ENCODE data around the gene KRT75. TPM values are rescaled to one million over a fixed set of nuclear protein-coding genes. Genes with fewer than 3 reads are reported as not detected.

KRT75 gene
- polyA plus RNA-seq, 2 donors, result 0.08 to 0.19 TPM

DNA sequence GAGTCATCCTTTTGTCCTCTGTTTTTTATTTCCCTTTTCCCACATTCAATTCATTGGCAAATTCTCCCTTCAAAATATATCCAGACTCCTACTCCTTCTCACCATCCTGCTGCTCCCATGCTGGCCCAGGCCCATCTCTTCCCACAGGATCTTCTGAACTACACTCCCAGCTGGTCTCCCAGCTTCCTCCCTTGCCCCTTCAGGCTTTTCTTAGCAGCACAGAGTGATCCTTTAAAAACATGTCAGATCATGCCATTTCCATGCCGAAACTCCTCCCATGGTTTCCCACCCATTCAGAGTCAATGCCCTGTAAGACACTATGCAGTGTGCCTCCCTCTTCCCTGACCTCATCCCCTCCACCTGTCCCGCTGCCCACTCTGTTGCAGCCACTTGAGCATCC, 46.3 kb downstream of the KRT75 start:
- 63 to 72% methylated on average over 2 of the region's 2 CpGs for WGBS, 2 donors
- Histone ChIP-seq H3K4me1 (ENCODE audit: control insufficient read depth in 2 of 2, insufficient read depth in 2 of 2, low read length in 1 of 2) (peaks cover 0 to 23% of the 10 kb centered on the region in 2 donors), H3K9me3 (ENCODE audit: control insufficient read depth in 2 of 2, insufficient read depth in 1 of 2, low read depth in 1 of 2, low read length in 1 of 2) (no peaks in the 10 kb centered on the region), H3K36me3 (ENCODE audit: control insufficient read depth in 2 of 2, insufficient read depth in 2 of 2, low read length in 1 of 2) (no peaks in the 10 kb centered on the region), H3K27me3 (ENCODE audit: control insufficient read depth in 1 of 2, insufficient read depth in 2 of 2, low read length in 2 of 2) (no peaks in the 10 kb centered on the region), H3K27ac (ENCODE audit: low read depth in 2 of 2, low read length in 1 of 2) (no peak overlapping the region), H3K4me3 (ENCODE audit: low read depth in 1 of 2, low read length in 2 of 2) (no peak overlapping the region)

DNA sequence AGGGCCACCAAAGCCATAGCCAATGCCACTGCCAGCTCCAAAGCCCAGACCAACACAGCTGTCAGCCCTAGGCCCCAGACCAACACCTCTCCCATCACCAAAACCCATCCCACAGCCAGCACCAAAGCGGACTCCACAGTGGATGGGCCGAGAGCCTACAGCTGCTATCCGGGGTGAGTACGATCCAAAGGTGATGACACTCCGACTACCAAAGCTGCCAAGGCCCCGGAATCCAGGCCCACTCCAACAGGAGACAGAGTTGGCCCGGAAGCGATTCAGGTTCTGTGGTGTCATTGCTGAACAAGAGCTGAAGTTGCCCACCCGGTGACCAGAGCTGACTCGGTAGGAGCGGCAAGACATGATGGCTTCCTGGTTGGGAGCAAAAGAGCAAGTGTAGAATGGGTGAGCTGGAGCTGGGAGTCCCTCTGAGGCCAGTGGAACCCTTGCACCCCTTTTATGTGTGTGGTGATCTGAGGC, 48.9 kb downstream of the KRT75 start, which contains the start of gene KRT84:
Gene KRT84, minus strand, starts transcription at position 427 of the 477 bp plus-strand sequence. Its CDS starts 67 bp downstream, at position 360.
- Histone ChIP-seq H3K4me3 (ENCODE audit: low read depth in 1 of 2, low read length in 2 of 2) (no peak within 1 kb of the TSS), H3K27ac (ENCODE audit: low read depth in 2 of 2, low read length in 1 of 2) (no peak within 1 kb of the TSS), H3K36me3 (ENCODE audit: control insufficient read depth in 2 of 2, insufficient read depth in 2 of 2, low read length in 1 of 2) (no peaks in the 10 kb centered on the region), H3K9me3 (ENCODE audit: control insufficient read depth in 2 of 2, insufficient read depth in 1 of 2, low read depth in 1 of 2, low read length in 1 of 2) (no peaks in the 10 kb centered on the region), H3K27me3 (ENCODE audit: control insufficient read depth in 1 of 2, insufficient read depth in 2 of 2, low read length in 2 of 2) (no peaks in the 10 kb centered on the region), H3K4me1 (ENCODE audit: control insufficient read depth in 2 of 2, insufficient read depth in 2 of 2, low read length in 1 of 2) (peaks cover 0 to 12% of the 10 kb centered on the region in 2 donors)
- 95 to 97% methylated on average over 11 of the region's 11 CpGs for WGBS, 2 donors

DNA sequence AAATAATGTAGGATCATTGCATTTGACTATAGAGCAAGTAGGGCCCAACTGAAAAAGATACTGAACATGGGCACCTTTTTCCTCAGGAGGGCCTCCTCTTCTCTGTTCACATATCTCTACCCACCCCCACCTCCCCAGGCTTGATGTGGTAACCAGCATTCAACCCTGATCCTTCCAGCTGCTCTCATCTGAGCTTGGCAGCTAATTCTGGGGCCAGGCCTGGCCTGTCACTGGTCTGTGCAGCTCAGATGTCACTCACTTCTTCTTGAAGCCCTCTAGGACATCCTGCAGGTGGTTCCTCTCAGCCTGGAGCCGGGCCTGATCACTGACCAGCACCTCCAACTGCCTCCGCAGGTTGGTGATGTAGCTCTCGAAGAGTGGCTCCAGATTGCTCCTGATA, 50.8 kb downstream of the KRT75 start:
- 93 to 98% methylated on average over 3 of the region's 3 CpGs for WGBS, 2 donors
- H3K36me3 ChIP-seq (ENCODE audit: control insufficient read depth in 2 of 2, insufficient read depth in 2 of 2, low read length in 1 of 2), result no peaks in the 10 kb centered on the region
- H3K27me3 ChIP-seq (ENCODE audit: control insufficient read depth in 1 of 2, insufficient read depth in 2 of 2, low read length in 2 of 2), result no peaks in the 10 kb centered on the region
- peaks cover 0 to 4% of the 10 kb centered on the region in 2 donors for H3K4me1 ChIP-seq (ENCODE audit: control insufficient read depth in 2 of 2, insufficient read depth in 2 of 2, low read length in 1 of 2)
- no peak overlapping the region for H3K4me3 ChIP-seq (ENCODE audit: low read depth in 1 of 2, low read length in 2 of 2)
- no peaks in the 10 kb centered on the region for H3K9me3 ChIP-seq (ENCODE audit: control insufficient read depth in 2 of 2, insufficient read depth in 1 of 2, low read depth in 1 of 2, low read length in 1 of 2)
- no peak overlapping the region for H3K27ac ChIP-seq (ENCODE audit: low read depth in 2 of 2, low read length in 1 of 2)

DNA sequence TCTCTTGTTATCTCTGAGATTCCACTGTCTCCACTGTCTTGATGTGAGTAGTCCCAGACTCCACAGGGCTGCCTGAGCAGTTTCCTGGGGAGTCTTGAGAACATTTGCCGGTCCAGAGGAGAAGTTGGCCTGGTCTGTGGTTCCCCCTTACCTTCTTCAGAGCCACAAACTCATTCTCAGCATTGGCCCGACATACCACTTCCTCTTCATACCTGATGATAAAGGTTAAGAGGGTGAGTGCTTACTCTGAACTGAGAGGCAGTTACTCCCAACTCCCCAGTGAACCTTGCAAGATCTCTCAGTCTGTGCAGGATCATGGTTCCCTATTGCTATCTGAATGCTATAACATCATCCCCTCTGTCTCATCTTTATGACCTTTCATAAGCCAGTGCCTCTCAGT, 51.3 kb downstream of the KRT75 start:
- H3K27ac ChIP-seq (ENCODE audit: low read depth in 2 of 2, low read length in 1 of 2), result no peak overlapping the region
- WGBS, 2 donors, result 72 to 73% methylated on average over 2 of the region's 2 CpGs
- no peaks in the 10 kb centered on the region for H3K27me3 ChIP-seq (ENCODE audit: control insufficient read depth in 1 of 2, insufficient read depth in 2 of 2, low read length in 2 of 2)
- no peak overlapping the region for H3K4me3 ChIP-seq (ENCODE audit: low read depth in 1 of 2, low read length in 2 of 2)
- no peaks in the 10 kb centered on the region for H3K4me1 ChIP-seq (ENCODE audit: control insufficient read depth in 2 of 2, insufficient read depth in 2 of 2, low read length in 1 of 2)
- H3K36me3 ChIP-seq (ENCODE audit: control insufficient read depth in 2 of 2, insufficient read depth in 2 of 2, low read length in 1 of 2), result no peaks in the 10 kb centered on the region
- no peaks in the 10 kb centered on the region for H3K9me3 ChIP-seq (ENCODE audit: control insufficient read depth in 2 of 2, insufficient read depth in 1 of 2, low read depth in 1 of 2, low read length in 1 of 2)

DNA sequence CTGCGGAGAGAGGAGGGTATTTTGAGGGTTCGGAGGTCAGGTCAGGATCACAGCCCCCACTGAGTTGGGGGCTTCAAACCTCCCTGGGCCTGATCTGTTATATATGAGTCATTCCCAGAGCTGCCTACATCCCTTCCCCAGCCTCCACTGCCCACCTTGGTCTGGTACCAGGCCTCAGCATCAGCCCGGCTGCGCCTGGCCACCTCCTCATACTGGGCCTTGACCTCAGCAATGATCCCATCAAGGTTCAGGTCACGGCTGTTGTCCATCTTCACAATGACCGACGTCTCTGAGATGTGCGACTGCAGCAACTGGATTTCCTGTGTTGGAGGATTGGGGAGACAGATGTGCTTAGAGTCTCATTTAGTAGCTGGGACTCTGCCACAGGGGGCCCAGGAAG, 53.0 kb downstream of the KRT75 start:
- no peaks in the 10 kb centered on the region for H3K4me1 ChIP-seq (ENCODE audit: control insufficient read depth in 2 of 2, insufficient read depth in 2 of 2, low read length in 1 of 2)
- H3K4me3 ChIP-seq (ENCODE audit: low read depth in 1 of 2, low read length in 2 of 2), result no peak overlapping the region
- H3K9me3 ChIP-seq (ENCODE audit: control insufficient read depth in 2 of 2, insufficient read depth in 1 of 2, low read depth in 1 of 2, low read length in 1 of 2), result no peaks in the 10 kb centered on the region
- no peaks in the 10 kb centered on the region for H3K27me3 ChIP-seq (ENCODE audit: control insufficient read depth in 1 of 2, insufficient read depth in 2 of 2, low read length in 2 of 2)
- WGBS, 2 donors, result 88 to 95% methylated on average over 8 of the region's 8 CpGs
- no peaks in the 10 kb centered on the region for H3K36me3 ChIP-seq (ENCODE audit: control insufficient read depth in 2 of 2, insufficient read depth in 2 of 2, low read length in 1 of 2)
- no peak overlapping the region for H3K27ac ChIP-seq (ENCODE audit: low read depth in 2 of 2, low read length in 1 of 2)

DNA sequence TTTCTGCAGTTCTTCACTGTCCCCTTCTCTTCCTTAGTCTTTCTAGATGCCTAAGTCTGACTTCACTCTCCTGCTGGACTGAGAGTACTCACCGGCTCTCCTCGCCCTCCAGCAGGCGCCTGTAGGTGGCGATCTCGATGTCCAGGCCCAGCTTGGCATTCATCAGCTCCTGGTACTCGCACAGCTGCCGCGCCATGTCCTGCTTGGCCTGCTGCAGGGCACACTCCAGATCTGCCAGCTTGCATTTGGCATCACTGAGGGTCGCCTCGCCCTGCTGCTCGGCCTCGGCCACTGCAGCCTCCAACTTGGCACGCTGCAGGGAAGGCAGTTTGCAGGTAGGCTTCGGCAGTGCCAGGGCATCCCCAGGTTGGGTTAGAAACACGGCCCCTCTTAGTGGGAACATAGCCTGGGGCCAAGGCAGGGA, 53.9 kb downstream of the KRT75 start:
- no peaks in the 10 kb centered on the region for H3K9me3 ChIP-seq (ENCODE audit: control insufficient read depth in 2 of 2, insufficient read depth in 1 of 2, low read depth in 1 of 2, low read length in 1 of 2)
- no peaks in the 10 kb centered on the region for H3K4me1 ChIP-seq (ENCODE audit: control insufficient read depth in 2 of 2, insufficient read depth in 2 of 2, low read length in 1 of 2)
- H3K27ac ChIP-seq (ENCODE audit: low read depth in 2 of 2, low read length in 1 of 2), result no peak overlapping the region
- H3K36me3 ChIP-seq (ENCODE audit: control insufficient read depth in 2 of 2, insufficient read depth in 2 of 2, low read length in 1 of 2), result no peaks in the 10 kb centered on the region
- WGBS, 2 donors, result 49 to 53% methylated on average over 15 of the region's 15 CpGs
- H3K4me3 ChIP-seq (ENCODE audit: low read depth in 1 of 2, low read length in 2 of 2), result no peak overlapping the region
- H3K27me3 ChIP-seq (ENCODE audit: control insufficient read depth in 1 of 2, insufficient read depth in 2 of 2, low read length in 2 of 2), result no peaks in the 10 kb centered on the region

DNA sequence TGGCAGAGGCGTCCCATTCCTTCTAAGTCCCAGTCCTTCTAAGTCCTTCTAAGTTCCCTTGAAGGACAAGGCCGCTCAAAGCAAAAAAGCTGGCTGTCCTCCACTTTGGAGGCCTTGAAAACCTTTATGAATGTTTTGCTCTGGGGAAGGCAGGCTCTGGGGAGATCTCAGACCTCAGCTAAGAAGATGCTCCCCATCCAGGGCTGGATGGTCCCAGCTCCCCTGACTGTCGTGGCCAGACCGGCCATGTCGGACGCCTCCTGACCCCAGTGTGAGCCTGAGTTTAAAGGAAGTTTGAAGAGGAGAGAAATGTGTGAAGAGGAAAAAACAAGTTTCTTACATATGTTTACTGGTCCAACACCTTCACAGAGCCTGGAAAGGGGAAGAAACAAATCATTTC, 54.6 kb downstream of the KRT75 start:
- H3K27ac ChIP-seq (ENCODE audit: low read depth in 2 of 2, low read length in 1 of 2), result no peak overlapping the region
- no peaks in the 10 kb centered on the region for H3K36me3 ChIP-seq (ENCODE audit: control insufficient read depth in 2 of 2, insufficient read depth in 2 of 2, low read length in 1 of 2)
- H3K4me1 ChIP-seq (ENCODE audit: control insufficient read depth in 2 of 2, insufficient read depth in 2 of 2, low read length in 1 of 2), result no peaks in the 10 kb centered on the region
- WGBS, 2 donors, result 92 to 94% methylated on average over 6 of the region's 6 CpGs
- H3K27me3 ChIP-seq (ENCODE audit: control insufficient read depth in 1 of 2, insufficient read depth in 2 of 2, low read length in 2 of 2), result no peaks in the 10 kb centered on the region
- no peak overlapping the region for H3K4me3 ChIP-seq (ENCODE audit: low read depth in 1 of 2, low read length in 2 of 2)
- H3K9me3 ChIP-seq (ENCODE audit: control insufficient read depth in 2 of 2, insufficient read depth in 1 of 2, low read depth in 1 of 2, low read length in 1 of 2), result no peaks in the 10 kb centered on the region

DNA sequence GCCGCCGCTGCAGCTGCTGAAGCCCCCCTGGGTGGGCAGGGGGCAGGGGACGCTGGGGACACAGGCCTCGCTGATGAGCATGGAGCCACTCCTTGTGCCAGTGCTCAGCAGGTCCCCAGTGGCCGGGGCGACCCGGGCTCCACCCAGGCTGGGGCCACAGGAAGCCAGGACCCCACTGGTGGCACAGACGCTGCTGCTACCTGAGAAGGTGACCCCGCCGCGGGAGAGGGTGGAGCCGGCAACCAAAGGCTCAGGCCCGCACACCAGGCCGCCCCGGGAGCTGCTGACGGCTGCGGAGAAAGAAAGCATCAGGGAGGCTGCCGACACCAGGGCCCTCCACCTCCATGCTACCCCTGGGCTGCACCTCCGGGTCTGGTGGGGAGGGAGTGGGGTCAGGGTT, 56.1 kb downstream of the KRT75 start:
- 83 to 84% methylated on average over 19 of the region's 19 CpGs for WGBS, 2 donors
- H3K27ac ChIP-seq (ENCODE audit: low read depth in 2 of 2, low read length in 1 of 2), result no peak overlapping the region
- no peaks in the 10 kb centered on the region for H3K9me3 ChIP-seq (ENCODE audit: control insufficient read depth in 2 of 2, insufficient read depth in 1 of 2, low read depth in 1 of 2, low read length in 1 of 2)
- no peak overlapping the region for H3K4me3 ChIP-seq (ENCODE audit: low read depth in 1 of 2, low read length in 2 of 2)
- no peaks in the 10 kb centered on the region for H3K36me3 ChIP-seq (ENCODE audit: control insufficient read depth in 2 of 2, insufficient read depth in 2 of 2, low read length in 1 of 2)
- H3K27me3 ChIP-seq (ENCODE audit: control insufficient read depth in 1 of 2, insufficient read depth in 2 of 2, low read length in 2 of 2), result no peaks in the 10 kb centered on the region
- no peaks in the 10 kb centered on the region for H3K4me1 ChIP-seq (ENCODE audit: control insufficient read depth in 2 of 2, insufficient read depth in 2 of 2, low read length in 1 of 2)

DNA sequence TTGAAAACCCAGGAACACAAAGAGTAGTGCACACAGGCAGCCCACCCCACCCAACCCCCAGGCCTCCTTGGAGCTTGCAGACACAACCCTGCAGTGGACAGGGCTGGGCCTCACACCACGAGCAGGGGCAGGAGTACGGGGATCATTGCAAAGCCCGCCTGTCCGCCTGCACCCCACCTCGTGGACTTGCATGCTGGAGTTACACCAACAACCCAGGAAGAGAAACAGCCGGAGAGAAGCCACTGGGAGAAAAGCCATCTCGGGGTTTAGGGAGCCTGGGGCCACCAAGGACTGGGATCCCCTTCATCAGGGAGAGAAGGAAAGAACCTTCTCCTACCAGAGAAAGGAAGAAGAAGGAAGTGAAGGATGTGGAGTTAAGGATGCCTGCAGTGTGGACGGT, 56.9 kb downstream of the KRT75 start:
- H3K4me3 ChIP-seq (ENCODE audit: low read depth in 1 of 2, low read length in 2 of 2), result no peak overlapping the region
- no peaks in the 10 kb centered on the region for H3K9me3 ChIP-seq (ENCODE audit: control insufficient read depth in 2 of 2, insufficient read depth in 1 of 2, low read depth in 1 of 2, low read length in 1 of 2)
- H3K4me1 ChIP-seq (ENCODE audit: control insufficient read depth in 2 of 2, insufficient read depth in 2 of 2, low read length in 1 of 2), result no peaks in the 10 kb centered on the region
- H3K27me3 ChIP-seq (ENCODE audit: control insufficient read depth in 1 of 2, insufficient read depth in 2 of 2, low read length in 2 of 2), result no peaks in the 10 kb centered on the region
- H3K36me3 ChIP-seq (ENCODE audit: control insufficient read depth in 2 of 2, insufficient read depth in 2 of 2, low read length in 1 of 2), result no peaks in the 10 kb centered on the region
- no peak overlapping the region for H3K27ac ChIP-seq (ENCODE audit: low read depth in 2 of 2, low read length in 1 of 2)
- 89 to 92% methylated on average over 8 of the region's 8 CpGs for WGBS, 2 donors

All from esophagus (tissue), 2 donors.